Mesendoderm (in vitro differentiated cells): Measurements from ENCODE around the gene ACTN1.

Source experiments
- DNase-seq: peaks from one replicate; pipeline ENCODE4 v3.0.0; 2013
- H2AK5ac ChIP-seq: 2 replicates; pipeline ENCODE4 v1.6.1; 2013; ENCODE audit warnings: low read length, inconsistent platforms
- H2BK120ac ChIP-seq: 2 replicates; pipeline ENCODE4 v1.6.1; 2013; ENCODE audit warnings: low read depth, mild to moderate bottlenecking, low read length, moderate library complexity, mixed read lengths
- H2BK15ac ChIP-seq: replicated peaks from 2 replicates; pipeline ENCODE4 v1.6.1; 2013; ENCODE audit warnings: low read depth, mild to moderate bottlenecking, moderate library complexity
- H2BK5ac ChIP-seq: 2 replicates; pipeline ENCODE4 v1.6.1; 2013; ENCODE audit warnings: low read length, inconsistent platforms
- H3K18ac ChIP-seq: 2 replicates; pipeline ENCODE4 v1.6.1; 2013; ENCODE audit warnings: mild to moderate bottlenecking, low read length, mixed read lengths
- H3K23ac ChIP-seq: one replicate; pipeline ENCODE4 v1.6.1; 2013; ENCODE audit warnings: low read length
- H3K27ac ChIP-seq: 2 replicates; pipeline ENCODE4 v1.5.1; 2013; ENCODE audit warnings: low read depth, mild to moderate bottlenecking, inconsistent platforms, low read length, moderate library complexity
- H3K27me3 ChIP-seq: 2 replicates; pipeline ENCODE4 v1.6.1; 2013; ENCODE audit warnings: low read length, control low read depth, mild to moderate bottlenecking, inconsistent platforms; ENCODE audit not compliant: insufficient read depth, poor library complexity
- H3K36me3 ChIP-seq: 2 replicates; pipeline ENCODE4 v1.6.1; 2013; ENCODE audit warnings: low read length, inconsistent platforms; ENCODE audit not compliant: control insufficient read depth, insufficient read depth
- H3K4ac ChIP-seq: one replicate; pipeline ENCODE4 v1.6.1; 2013; ENCODE audit warnings: low read depth, mild to moderate bottlenecking, low read length, moderate library complexity
- H3K4me1 ChIP-seq: 2 replicates; pipeline ENCODE4 v1.6.1; 2013; ENCODE audit warnings: low read depth, low read length, inconsistent platforms; ENCODE audit not compliant: control insufficient read depth
- H3K4me2 ChIP-seq: 2 replicates; pipeline ENCODE4 v1.6.1; 2013; ENCODE audit warnings: low read length
- H3K4me3 ChIP-seq: 2 replicates; pipeline ENCODE4 v1.5.1; 2013; ENCODE audit warnings: mild to moderate bottlenecking, low read length
- H3K56ac ChIP-seq: one replicate; pipeline ENCODE4 v1.6.1; 2013; ENCODE audit warnings: low read length
- H3K79me1 ChIP-seq: 2 replicates; pipeline ENCODE4 v1.6.1; 2013; ENCODE audit warnings: low read length, inconsistent platforms
- H3K79me2 ChIP-seq: 2 replicates; pipeline ENCODE4 v1.6.1; 2013; ENCODE audit warnings: mild to moderate bottlenecking, low read length; ENCODE audit not compliant: control insufficient read depth, insufficient read depth
- H3K9ac ChIP-seq: 2 replicates; pipeline ENCODE4 v1.6.1; 2013; ENCODE audit warnings: low read length, inconsistent platforms
- H4K5ac ChIP-seq: one replicate; pipeline ENCODE4 v1.6.1; 2013; ENCODE audit warnings: low read length
- H4K8ac ChIP-seq: one replicate; pipeline ENCODE4 v1.6.1; 2013; ENCODE audit warnings: low read depth, mild to moderate bottlenecking, control low read depth, low read length, moderate library complexity
- WGBS: extraction: QIAGEN DNeasy Blood & Tissue Kit; methylation state at CpG from one replicate; pipeline ENCODE4 v1.1.7; 2013; ENCODE audit warnings: low lambda C conversion rate, missing lambda C conversion rate; ENCODE audit not compliant: insufficient coverage; ENCODE audit errors: extremely low coverage; 5-methylcytosine and 5-hydroxymethylcytosine counted together

Gene ACTN1

GRCh38 chr14:68979722-68980451, 785 bp upstream of the ACTN1 start:
- WGBS, result no CpG with 5 or more reads among the region's 44 CpGs
- H3K23ac ChIP-seq, result no peak overlapping the region

GRCh38 chr14:68978172-68978911, 760 bp downstream of the ACTN1 start:
- Histone ChIP-seq H4K5ac (no peak overlapping the region), H3K79me1 (peaks cover 12% of the 10 kb centered on the region), H3K79me2 (peaks cover 51% of the 10 kb centered on the region), H2BK5ac (peak overlapping the region; percentile 95), H2AK5ac (peak overlapping the region; percentile 27), H3K4me2 (peak overlapping the region; percentile 78), H3K4me3 (peak overlapping the region; percentile 88), H3K4me1 (peaks cover 9% of the 10 kb centered on the region), H3K36me3 (peaks cover 5% of the 10 kb centered on the region), H3K27ac (peak overlapping the region; percentile 98), H2BK120ac (peak overlapping the region; percentile 82), H3K4ac (peak overlapping the region; percentile 98), H3K18ac (peak overlapping the region; percentile 97), H3K9ac (peak overlapping the region; percentile 95), H3K56ac (peak overlapping the region; percentile 97), H3K27me3 (no peaks in the 10 kb centered on the region), H3K23ac (peak overlapping the region; percentile 96), H4K8ac (no peak overlapping the region), H2BK15ac (no peak overlapping the region)
- peak; percentile 69 for DNase-seq
- WGBS, result no CpG with 5 or more reads among the region's 72 CpGs

More at GRCh38 chr14:68979722-68980451, 785 bp upstream of the ACTN1 start:
- no peak overlapping the region for H2BK15ac ChIP-seq
- peak overlapping the region; percentile 97 for H3K27ac ChIP-seq
- DNase-seq, result peak; percentile 89
- H3K4ac ChIP-seq, result peak overlapping the region; percentile 1
- H4K8ac ChIP-seq, result no peak overlapping the region
- peak overlapping the region; percentile 74 for H2BK5ac ChIP-seq
- peaks cover 4% of the 10 kb centered on the region for H3K79me1 ChIP-seq
- peak overlapping the region; percentile 81 for H3K9ac ChIP-seq
- H3K79me2 ChIP-seq, result peaks cover 36% of the 10 kb centered on the region
- H3K18ac ChIP-seq, result peak overlapping the region; percentile 98
- peak overlapping the region; percentile 55 for H3K4me3 ChIP-seq
- peaks cover 8% of the 10 kb centered on the region for H3K4me1 ChIP-seq
- H3K56ac ChIP-seq, result peak overlapping the region; percentile 88
- no peak overlapping the region for H4K5ac ChIP-seq
- H2AK5ac ChIP-seq, result no peak overlapping the region
- no peaks in the 10 kb centered on the region for H3K36me3 ChIP-seq
- peak overlapping the region; percentile 97 for H3K4me2 ChIP-seq
- H2BK120ac ChIP-seq, result no peak overlapping the region
- H3K27me3 ChIP-seq, result no peaks in the 10 kb centered on the region

- peak overlapping the region; percentile 95 for H2BK5ac ChIP-seq
- peak overlapping the region; percentile 8 for H2BK120ac ChIP-seq
- peaks cover 57% of the 10 kb centered on the region for H3K79me2 ChIP-seq
- H3K9ac ChIP-seq, result peak overlapping the region; percentile 95
- peak overlapping the region; percentile 97 for H3K56ac ChIP-seq
- peak overlapping the region; percentile 98 for H3K27ac ChIP-seq
- no CpG with 5 or more reads among the region's 25 CpGs for WGBS
- peak; percentile 88 for DNase-seq
- H3K4me3 ChIP-seq, result peak overlapping the region; percentile 88
- peak overlapping the region; percentile 27 for H2AK5ac ChIP-seq
- no peak overlapping the region for H2BK15ac ChIP-seq
- H3K36me3 ChIP-seq, result peaks cover 5% of the 10 kb centered on the region
- no peak overlapping the region for H4K8ac ChIP-seq
- H3K23ac ChIP-seq, result peak overlapping the region; percentile 96
- no peak overlapping the region for H4K5ac ChIP-seq
- H3K4ac ChIP-seq, result peak overlapping the region; percentile 98
- peaks cover 9% of the 10 kb centered on the region for H3K4me1 ChIP-seq
- peaks cover 12% of the 10 kb centered on the region for H3K79me1 ChIP-seq
- H3K18ac ChIP-seq, result peak overlapping the region; percentile 97
- H3K27me3 ChIP-seq, result no peaks in the 10 kb centered on the region
- peak overlapping the region; percentile 78 for H3K4me2 ChIP-seq
Observed at GRCh38 chr14:68977718-68978171, 1.4 kb downstream of the ACTN1 start.

- no peak for DNase-seq
- peak overlapping the region; percentile 81 for H3K27ac ChIP-seq
- H3K79me2 ChIP-seq, result peaks cover 62% of the 10 kb centered on the region
- peaks cover 9% of the 10 kb centered on the region for H3K4me1 ChIP-seq
- H3K9ac ChIP-seq, result peak overlapping the region; percentile 95
- H3K4ac ChIP-seq, result no peak overlapping the region
- H3K23ac ChIP-seq, result no peak overlapping the region
- H3K4me3 ChIP-seq, result peak overlapping the region; percentile 88
- no peak overlapping the region for H2BK120ac ChIP-seq
- H3K18ac ChIP-seq, result peak overlapping the region; percentile 97
- H2AK5ac ChIP-seq, result no peak overlapping the region
- peaks cover 12% of the 10 kb centered on the region for H3K79me1 ChIP-seq
- H3K4me2 ChIP-seq, result peak overlapping the region; percentile 70
- H3K56ac ChIP-seq, result peak overlapping the region; percentile 97
- H4K8ac ChIP-seq, result no peak overlapping the region
- H4K5ac ChIP-seq, result no peak overlapping the region
- no peaks in the 10 kb centered on the region for H3K27me3 ChIP-seq
- H2BK5ac ChIP-seq, result peak overlapping the region; percentile 54
- H3K36me3 ChIP-seq, result peaks cover 5% of the 10 kb centered on the region
- no CpG with 5 or more reads among the region's 8 CpGs for WGBS
- H2BK15ac ChIP-seq, result no peak overlapping the region
Observed at GRCh38 chr14:68977180-68977717, 1.9 kb downstream of the ACTN1 start.

GRCh38 chr14:68976160-68977067, 2.7 kb downstream of the ACTN1 start:
- H3K18ac ChIP-seq, result peak overlapping the region; percentile 97
- H3K27ac ChIP-seq, result no peak overlapping the region
- H3K4ac ChIP-seq, result no peak overlapping the region
- peak overlapping the region; percentile 97 for H3K56ac ChIP-seq
- H3K79me2 ChIP-seq, result peaks cover 70% of the 10 kb centered on the region
- H3K79me1 ChIP-seq, result peaks cover 16% of the 10 kb centered on the region
- no peak overlapping the region for H4K8ac ChIP-seq
- peaks cover 5% of the 10 kb centered on the region for H3K36me3 ChIP-seq
- no peak overlapping the region for H3K23ac ChIP-seq
- DNase-seq, result no peak
- H4K5ac ChIP-seq, result no peak overlapping the region
- no CpG with 5 or more reads among the region's 13 CpGs for WGBS
- peak overlapping the region; percentile 95 for H3K9ac ChIP-seq
- H2BK120ac ChIP-seq, result no peak overlapping the region
- H3K27me3 ChIP-seq, result no peaks in the 10 kb centered on the region
- H2AK5ac ChIP-seq, result no peak overlapping the region
- H3K4me3 ChIP-seq, result no peak overlapping the region
- no peak overlapping the region for H2BK15ac ChIP-seq
- H2BK5ac ChIP-seq, result no peak overlapping the region
- H3K4me1 ChIP-seq, result peaks cover 9% of the 10 kb centered on the region
- peak overlapping the region; percentile 70 for H3K4me2 ChIP-seq
